HUDEP-2 (cell line): Measurements from ENCODE around the gene TEX13A.

Experiments
- DNase-seq, 76 experiments: peaks; one replicate each; lab custom pipeline; 2025; ENCODE audit not compliant: unreplicated experiment in 76 of 76; lab: John Stamatoyannopoulos, UW

Gene TEX13A

GRCh38 chrX:105179644-105180043 lies 40.9 kb downstream of the TEX13A start:
- no peak for DNase-seq

GRCh38 chrX:105173071-105173470 lies 47.4 kb downstream of the TEX13A start:
- DNase-seq, result no peak
